ENCODE measurements around the gene STARD7.

DNA sequence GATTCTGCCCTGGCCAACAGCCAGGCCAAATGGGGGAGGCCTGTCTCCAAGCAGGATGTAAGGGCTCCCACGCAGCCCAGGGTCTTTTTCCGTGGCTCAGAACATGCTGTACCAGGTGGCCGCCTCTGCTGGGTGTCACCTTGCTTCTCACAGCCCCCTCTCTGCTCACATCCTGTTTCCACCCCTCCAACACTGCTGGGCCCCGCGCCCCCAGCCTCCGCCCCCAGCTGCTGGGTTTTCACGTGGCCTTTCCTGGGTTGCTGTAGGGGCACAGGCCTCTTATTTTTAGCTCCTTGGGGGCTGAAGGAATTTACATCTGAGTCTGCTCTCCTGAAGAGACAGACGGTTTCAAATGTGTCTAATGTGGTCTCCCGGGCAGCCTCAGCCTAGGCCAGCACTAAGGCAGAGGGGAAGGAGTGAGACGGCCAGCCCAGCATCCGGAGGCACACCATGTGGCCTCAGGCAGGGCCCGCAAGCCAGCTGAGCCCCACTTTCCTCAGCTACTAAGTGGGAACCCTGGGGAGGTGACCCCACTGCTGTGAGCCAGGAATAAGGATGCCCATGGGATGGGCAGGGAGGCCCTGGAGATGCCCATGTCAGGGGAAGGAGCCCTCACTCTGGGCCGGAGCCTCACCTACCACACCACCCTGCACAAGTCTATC is 44.7 kb downstream of the STARD7 start:
- TF ChIP-seq, protein P1, sequence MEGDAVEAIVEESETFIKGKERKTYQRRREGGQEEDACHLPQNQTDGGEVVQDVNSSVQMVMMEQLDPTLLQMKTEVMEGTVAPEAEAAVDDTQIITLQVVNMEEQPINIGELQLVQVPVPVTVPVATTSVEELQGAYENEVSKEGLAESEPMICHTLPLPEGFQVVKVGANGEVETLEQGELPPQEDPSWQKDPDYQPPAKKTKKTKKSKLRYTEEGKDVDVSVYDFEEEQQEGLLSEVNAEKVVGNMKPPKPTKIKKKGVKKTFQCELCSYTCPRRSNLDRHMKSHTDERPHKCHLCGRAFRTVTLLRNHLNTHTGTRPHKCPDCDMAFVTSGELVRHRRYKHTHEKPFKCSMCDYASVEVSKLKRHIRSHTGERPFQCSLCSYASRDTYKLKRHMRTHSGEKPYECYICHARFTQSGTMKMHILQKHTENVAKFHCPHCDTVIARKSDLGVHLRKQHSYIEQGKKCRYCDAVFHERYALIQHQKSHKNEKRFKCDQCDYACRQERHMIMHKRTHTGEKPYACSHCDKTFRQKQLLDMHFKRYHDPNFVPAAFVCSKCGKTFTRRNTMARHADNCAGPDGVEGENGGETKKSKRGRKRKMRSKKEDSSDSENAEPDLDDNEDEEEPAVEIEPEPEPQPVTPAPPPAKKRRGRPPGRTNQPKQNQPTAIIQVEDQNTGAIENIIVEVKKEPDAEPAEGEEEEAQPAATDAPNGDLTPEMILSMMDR (IDR thresholded peaks at IDR 0.05; ENCODE audit: low read depth, low read length, poor library complexity, severe bottlenecking), result no peak
- no peak for TF ChIP-seq EZH2phosphoT487 (IDR thresholded peaks at IDR 0.05; ENCODE audit: borderline replicate concordance, low read length)
